Measurements from ENCODE around the gene ASPA.

DNA sequence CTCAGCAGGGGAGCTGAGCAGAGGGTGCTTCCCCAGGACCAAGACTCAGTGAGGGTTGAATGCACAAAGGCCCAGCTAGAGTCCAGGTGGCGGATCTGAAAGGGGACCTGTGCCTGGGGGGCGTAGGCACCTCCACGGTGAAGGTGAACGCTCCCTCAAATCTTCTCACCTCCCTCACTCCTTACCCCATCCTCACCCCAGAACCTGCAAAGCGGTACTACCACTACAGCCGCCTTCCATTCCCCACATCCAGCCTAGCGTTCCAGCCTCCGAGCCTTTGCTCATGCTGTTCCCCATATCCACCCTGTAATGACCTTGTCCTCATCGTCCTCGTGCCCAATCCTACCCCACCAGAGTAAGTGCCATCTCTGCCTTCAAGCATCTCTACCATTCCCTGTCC is 51.2 kb downstream of the ASPA start:
- TF ChIP-seq POLR2A (IDR thresholded peaks at IDR 0.05), result no peak
- TF ChIP-seq, protein P1, sequence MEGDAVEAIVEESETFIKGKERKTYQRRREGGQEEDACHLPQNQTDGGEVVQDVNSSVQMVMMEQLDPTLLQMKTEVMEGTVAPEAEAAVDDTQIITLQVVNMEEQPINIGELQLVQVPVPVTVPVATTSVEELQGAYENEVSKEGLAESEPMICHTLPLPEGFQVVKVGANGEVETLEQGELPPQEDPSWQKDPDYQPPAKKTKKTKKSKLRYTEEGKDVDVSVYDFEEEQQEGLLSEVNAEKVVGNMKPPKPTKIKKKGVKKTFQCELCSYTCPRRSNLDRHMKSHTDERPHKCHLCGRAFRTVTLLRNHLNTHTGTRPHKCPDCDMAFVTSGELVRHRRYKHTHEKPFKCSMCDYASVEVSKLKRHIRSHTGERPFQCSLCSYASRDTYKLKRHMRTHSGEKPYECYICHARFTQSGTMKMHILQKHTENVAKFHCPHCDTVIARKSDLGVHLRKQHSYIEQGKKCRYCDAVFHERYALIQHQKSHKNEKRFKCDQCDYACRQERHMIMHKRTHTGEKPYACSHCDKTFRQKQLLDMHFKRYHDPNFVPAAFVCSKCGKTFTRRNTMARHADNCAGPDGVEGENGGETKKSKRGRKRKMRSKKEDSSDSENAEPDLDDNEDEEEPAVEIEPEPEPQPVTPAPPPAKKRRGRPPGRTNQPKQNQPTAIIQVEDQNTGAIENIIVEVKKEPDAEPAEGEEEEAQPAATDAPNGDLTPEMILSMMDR (IDR thresholded peaks at IDR 0.05 in 4 of 5, conservative IDR thresholded peaks at IDR 0.05 in 1 of 5), result no peak

Measured in gastrocnemius medialis (tissue), 4 donors.